Subcutaneous adipose tissue (tissue), 4 donors: ENCODE data around the gene NTM. TPM values are rescaled to one million over a fixed set of nuclear protein-coding genes. Genes with fewer than 3 reads are reported as not detected.

ENCODE experiments used
- CTCF ChIP-seq: fragments of 450-650 bp; IDR thresholded peaks from one replicate; pipeline ENCODE4 v1.5.1; 2016; ENCODE audit warnings: low read depth, mild to moderate bottlenecking, control low read depth, antibody characterized with exemption, moderate library complexity
- total RNA-seq, 4 donors: library from RNA; depleted of rRNA; stranded (reverse); fragments of >200 nt; gene quantifications; one replicate each; pipeline ENCODE4 v1.1.0, GENCODE V29; 2016

NTM gene
- total RNA-seq, 4 donors from 2014 or later = 1.5 to 5.7 (median 1.7) TPM

GRCh38 chr11:132006884-132007580 lies 636.6 kb downstream of the NTM start:
- no peak for TF ChIP-seq CTCF

GRCh38 chr11:132008226-132008625 lies 637.8 kb downstream of the NTM start:
- no peak for TF ChIP-seq CTCF

GRCh38 chr11:132008872-132009271 lies 638.5 kb downstream of the NTM start:
- no peak for TF ChIP-seq CTCF

- TF ChIP-seq CTCF = no peak
Observed at GRCh38 chr11:132020001-132020400, 649.6 kb downstream of the NTM start.

GRCh38 chr11:132022285-132022684 lies 651.9 kb downstream of the NTM start:
- no peak for TF ChIP-seq CTCF

GRCh38 chr11:132022733-132023478 lies 652.5 kb downstream of the NTM start:
- no peak for TF ChIP-seq CTCF

GRCh38 chr11:132024587-132025295 lies 654.3 kb downstream of the NTM start:
- no peak for TF ChIP-seq CTCF
